ENCODE measurements around the gene PSTPIP1.

DNA sequence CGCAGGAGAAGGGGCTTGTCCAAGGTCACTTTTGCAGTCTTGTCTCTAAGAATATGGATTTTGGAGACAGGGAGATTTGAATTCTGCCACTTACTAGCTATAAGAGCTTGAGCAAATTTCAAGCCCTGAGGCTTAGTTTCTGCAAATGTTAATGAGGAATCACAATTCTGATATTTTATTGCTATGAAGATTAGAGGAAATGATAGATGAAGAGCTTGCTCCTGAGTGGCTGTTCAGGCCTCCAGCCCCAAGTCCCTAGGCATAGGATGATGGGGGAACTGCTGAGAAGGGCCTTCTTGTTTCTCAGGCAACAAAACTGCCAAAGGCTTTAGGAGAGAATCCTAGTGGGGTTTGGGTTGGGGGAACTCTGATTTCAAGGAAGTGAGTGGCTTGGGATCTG lies 18.8 kb upstream of the PSTPIP1 start:
- no peak for TF ChIP-seq ISL1 (CRISPR knock-in tag; IDR thresholded peaks at IDR 0.05)
- TF ChIP-seq ZFP30 (CRISPR knock-in tag; IDR thresholded peaks at IDR 0.05): no peak
- no peak for TF ChIP-seq PATZ1 (CRISPR knock-in tag; IDR thresholded peaks at IDR 0.05; ENCODE audit: borderline replicate concordance)
- no peak for TF ChIP-seq ESRRG (CRISPR knock-in tag; IDR thresholded peaks at IDR 0.05)
- no peak for TF ChIP-seq RARB (CRISPR knock-in tag; IDR thresholded peaks at IDR 0.05)

Data from SK-N-SH treated with all-trans-retinoic acid at 6 μM for 48 hours (cell line).